Measurements from ENCODE around the gene GPATCH2.

DNA sequence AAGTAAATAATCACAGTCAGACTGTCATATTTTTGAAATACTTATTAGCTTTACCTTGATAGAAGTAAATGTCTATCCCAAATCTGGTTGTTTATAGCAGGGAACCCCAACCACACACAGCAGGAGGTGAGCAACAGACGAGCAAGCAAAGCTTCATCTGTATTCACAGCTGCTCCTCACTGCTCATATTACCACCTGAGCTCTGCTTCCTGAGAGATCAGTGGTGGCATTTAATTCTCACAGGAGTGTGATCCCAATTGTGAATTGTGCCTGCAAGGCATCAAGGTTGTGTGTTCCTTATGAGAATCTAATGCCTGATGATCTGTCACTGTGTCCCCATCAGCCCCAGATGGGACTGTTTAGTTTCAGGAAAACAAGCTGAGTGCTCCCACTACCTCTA is 104.3 kb downstream of the GPATCH2 start:
- TF ChIP-seq GATA3 (IDR thresholded peaks at IDR 0.05; ENCODE audit: low read depth, low read length) (no peak), GATA2 (IDR thresholded peaks at IDR 0.05; ENCODE audit: low read depth, low read length) (no peak)
